MM.1S (cell line): ENCODE data around the gene TMPRSS13.

Experiments
- DNase-seq: peaks from one replicate; pipeline ENCODE4 v3.0.0-alpha.2; 2015
- H2AFZ ChIP-seq: fragments of 300-600 bp; sonication (generic); 2 replicates; pipeline ENCODE4 v1.6.0; 2016; ENCODE audit warnings: antibody characterized with exemption, low read length
- H3F3A ChIP-seq: fragments of 300-600 bp; sonication (generic); 2 replicates; pipeline ENCODE4 v1.6.1; 2016; ENCODE audit warnings: mild to moderate bottlenecking, antibody characterized with exemption, low read length, moderate library complexity, mixed read lengths; ENCODE audit not compliant: insufficient read depth
- H3K27ac ChIP-seq: fragments of 300-600 bp; sonication (generic); 2 replicates; pipeline ENCODE4 v1.5.1; 2016; ENCODE audit warnings: mild to moderate bottlenecking, low read length
- H3K27me3 ChIP-seq: fragments of 300-600 bp; sonication (generic); replicated peaks from 2 replicates; pipeline ENCODE4 v1.6.0; 2016; ENCODE audit warnings: low read length; ENCODE audit not compliant: insufficient read depth
- H3K36me3 ChIP-seq: fragments of 300-600 bp; sonication (generic); replicated peaks from 2 replicates; pipeline ENCODE4 v1.6.1; 2016; ENCODE audit warnings: mild to moderate bottlenecking, low read length, mixed read lengths; ENCODE audit not compliant: insufficient read depth
- H3K4me1 ChIP-seq: fragments of 300-600 bp; sonication (generic); 2 replicates; pipeline ENCODE4 v1.6.1; 2016; ENCODE audit warnings: low read length, mixed read lengths
- H3K4me2 ChIP-seq: fragments of 300-600 bp; sonication (generic); 2 replicates; pipeline ENCODE4 v1.6.0; 2016; ENCODE audit warnings: low read depth, low read length
- H3K4me3 ChIP-seq: fragments of 300-600 bp; sonication (generic); 2 replicates; pipeline ENCODE4 v1.5.1; 2016; ENCODE audit warnings: low read length, mixed read lengths
- H3K79me2 ChIP-seq: fragments of 300-600 bp; sonication (generic); 2 replicates; pipeline ENCODE4 v1.6.1; 2016; ENCODE audit warnings: mixed run types, low read length, mixed read lengths
- H3K9ac ChIP-seq: fragments of 300-600 bp; sonication (generic); 2 replicates; pipeline ENCODE4 v1.6.1; 2016; ENCODE audit warnings: low read length, mixed read lengths
- H3K9me2 ChIP-seq: fragments of 300-600 bp; sonication (generic); replicated peaks from 2 replicates; pipeline ENCODE4 v1.6.1; 2016; ENCODE audit warnings: mild to moderate bottlenecking, low read length, mixed read lengths; ENCODE audit not compliant: insufficient read depth
- H3K9me3 ChIP-seq: fragments of 300-600 bp; sonication (generic); replicated peaks from 2 replicates; pipeline ENCODE4 v1.6.1; 2016; ENCODE audit warnings: mild to moderate bottlenecking, low read length, mixed read lengths; ENCODE audit not compliant: insufficient read depth
- H4K20me1 ChIP-seq: fragments of 300-600 bp; sonication (generic); 2 replicates; pipeline ENCODE4 v1.6.1; 2016; ENCODE audit warnings: mild to moderate bottlenecking, low read length, moderate library complexity, mixed read lengths; ENCODE audit not compliant: insufficient read depth
- CTCF ChIP-seq: fragments of 300-600 bp; sonication (generic); IDR thresholded peaks from 2 replicates; pipeline ENCODE4 v1.5.1; 2016; ENCODE audit warnings: antibody characterized with exemption, low read length, mixed read lengths
- EZH2 ChIP-seq: fragments of 300-600 bp; sonication (generic); optimal IDR thresholded peaks from 2 replicates; pipeline ENCODE3; 2017; ENCODE audit warnings: low read depth, mild to moderate bottlenecking, antibody characterized with exemption, low read length, mixed read lengths
- EZH2phosphoT487 ChIP-seq: fragments of 300-600 bp; sonication (generic); IDR thresholded peaks from 2 replicates; pipeline ENCODE4 v1.6.1; 2018; ENCODE audit warnings: antibody characterized with exemption, low read length

TMPRSS13 gene

GRCh38 chr11:117852309-117852708 is 76.9 kb downstream of the TMPRSS13 start:
- Histone ChIP-seq H3K27me3 (no peaks in the 10 kb centered on the region; the same call in 1 of the 2 replicates), H3K27ac (no peak overlapping the region), H3K4me2 (no peak overlapping the region), H3F3A (no peaks in the 10 kb centered on the region), H2AFZ (no peak overlapping the region), H3K9me2 (no peaks in the 10 kb centered on the region), H3K4me1 (no peaks in the 10 kb centered on the region), H3K4me3 (no peak overlapping the region), H3K9ac (no peak overlapping the region), H3K36me3 (no peaks in the 10 kb centered on the region), H3K9me3 (no peaks in the 10 kb centered on the region), H4K20me1 (no peaks in the 10 kb centered on the region), H3K79me2 (no peaks in the 10 kb centered on the region)
- DNase-seq: no peak
- TF ChIP-seq EZH2phosphoT487 (no peak), EZH2 (no peak)

GRCh38 chr11:117851852-117852251 is 77.3 kb downstream of the TMPRSS13 start:
- Histone ChIP-seq H3K9me2 (no peaks in the 10 kb centered on the region), H3K4me3 (no peak overlapping the region), H3K27ac (no peak overlapping the region), H3F3A (no peaks in the 10 kb centered on the region), H3K27me3 (no peaks in the 10 kb centered on the region; the same call in 1 of the 2 replicates), H3K9me3 (no peaks in the 10 kb centered on the region), H3K4me1 (no peaks in the 10 kb centered on the region), H3K4me2 (no peak overlapping the region), H3K36me3 (no peaks in the 10 kb centered on the region), H3K79me2 (no peaks in the 10 kb centered on the region), H3K9ac (no peak overlapping the region), H2AFZ (no peak overlapping the region), H4K20me1 (no peaks in the 10 kb centered on the region)
- no peak for DNase-seq
- TF ChIP-seq EZH2 (no peak), EZH2phosphoT487 (no peak), CTCF (no peak)

GRCh38 chr11:117851106-117851505 is 78.1 kb downstream of the TMPRSS13 start:
- H3K9me3 ChIP-seq: no peaks in the 10 kb centered on the region
- no peak for DNase-seq
- no peak overlapping the region for H2AFZ ChIP-seq
- no peaks in the 10 kb centered on the region for H3K79me2 ChIP-seq
- H3K4me2 ChIP-seq: no peak overlapping the region
- H4K20me1 ChIP-seq: no peaks in the 10 kb centered on the region
- H3K27me3 ChIP-seq: no peaks in the 10 kb centered on the region; the same call in 1 of the 2 replicates
- no peaks in the 10 kb centered on the region for H3K9me2 ChIP-seq
- no peaks in the 10 kb centered on the region for H3F3A ChIP-seq
- TF ChIP-seq EZH2 (no peak), EZH2phosphoT487 (no peak), CTCF (no peak)
- H3K36me3 ChIP-seq: no peaks in the 10 kb centered on the region
- no peak overlapping the region for H3K9ac ChIP-seq
- H3K4me3 ChIP-seq: no peak overlapping the region
- no peak overlapping the region for H3K27ac ChIP-seq
- no peaks in the 10 kb centered on the region for H3K4me1 ChIP-seq
